NCI-H2196 (cell line): Measurements from ENCODE around the gene EXD2.

ENCODE experiments used
- DNase-seq: peaks from one replicate; lab custom pipeline; 2025; ENCODE audit not compliant: unreplicated experiment; lab: John Stamatoyannopoulos, UW

EXD2 gene

DNA sequence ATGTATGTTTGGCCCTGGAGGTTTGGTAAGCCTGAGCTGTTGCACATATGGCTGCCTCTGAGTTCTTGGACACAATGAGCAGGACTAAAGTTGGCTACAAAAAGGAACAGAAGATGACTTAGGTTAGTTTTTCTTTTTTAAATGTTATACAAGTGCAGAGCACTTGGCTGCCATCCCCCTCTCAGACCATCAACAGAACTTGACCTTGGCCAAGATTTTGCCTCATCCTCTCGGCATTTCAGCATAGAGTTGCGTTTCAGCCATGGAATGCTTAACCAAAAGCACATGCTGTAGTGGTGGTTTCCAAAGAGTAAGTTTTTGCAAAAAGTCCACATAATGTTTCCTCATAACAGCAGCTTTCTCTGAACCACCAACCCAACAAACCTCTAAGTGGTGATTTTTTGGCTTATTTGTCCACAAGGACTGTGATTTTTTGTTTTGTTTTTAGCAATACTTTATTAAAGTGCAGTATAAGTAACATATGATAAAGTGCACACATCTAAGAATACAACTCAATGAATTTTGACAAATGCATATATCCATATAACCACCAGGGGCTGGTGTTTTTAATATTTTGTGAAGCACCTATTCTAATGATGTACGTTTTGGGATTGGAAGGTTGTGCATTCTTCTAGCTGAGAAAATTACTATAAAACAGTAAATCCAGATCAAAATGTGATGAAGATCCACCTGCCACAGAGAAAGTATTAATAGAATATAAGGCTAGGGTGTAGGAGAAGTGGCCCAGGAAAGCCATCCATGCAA lies 56.6 kb downstream of the EXD2 start:
- no peak for DNase-seq

DNA sequence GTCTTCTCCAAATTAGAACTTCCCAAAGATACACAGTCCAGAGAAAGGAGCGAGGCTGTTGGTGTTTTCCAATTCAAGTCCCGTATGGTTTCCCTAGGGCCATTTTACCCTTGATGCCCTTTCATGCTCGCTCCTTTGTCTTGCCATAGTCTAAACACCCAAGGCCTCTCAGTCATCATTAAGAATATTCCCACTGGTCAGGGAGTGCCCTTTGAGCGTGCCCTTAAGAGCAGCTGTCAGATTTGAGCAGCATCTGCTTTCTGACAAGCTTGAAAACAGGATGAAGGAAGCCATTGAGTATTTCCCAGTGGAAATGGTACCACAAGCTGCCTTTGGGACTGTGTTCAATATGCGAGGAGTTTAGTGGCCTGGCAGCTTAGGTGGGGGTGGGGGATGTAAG lies 58.3 kb downstream of the EXD2 start:
- DNase-seq = no peak

DNA sequence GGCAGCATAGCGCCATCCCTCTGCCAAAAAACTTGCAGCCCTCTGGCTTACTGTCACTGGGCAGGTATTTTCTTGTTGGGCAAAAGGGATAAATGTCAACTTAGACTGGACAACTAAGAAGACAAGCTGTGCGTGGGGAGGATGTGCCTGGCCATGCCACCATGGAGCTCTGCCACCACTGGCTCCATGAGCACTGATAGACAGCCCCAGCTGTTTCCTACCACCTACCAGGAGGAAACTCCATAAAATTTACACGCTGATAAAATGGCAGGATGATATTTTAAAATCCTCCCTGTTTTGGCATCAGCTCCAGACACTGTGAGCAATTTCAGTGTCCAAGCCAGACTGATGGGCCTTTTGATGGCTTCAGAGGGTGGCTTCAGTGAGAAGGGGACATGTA lies 61.6 kb downstream of the EXD2 start:
- no peak for DNase-seq

DNA sequence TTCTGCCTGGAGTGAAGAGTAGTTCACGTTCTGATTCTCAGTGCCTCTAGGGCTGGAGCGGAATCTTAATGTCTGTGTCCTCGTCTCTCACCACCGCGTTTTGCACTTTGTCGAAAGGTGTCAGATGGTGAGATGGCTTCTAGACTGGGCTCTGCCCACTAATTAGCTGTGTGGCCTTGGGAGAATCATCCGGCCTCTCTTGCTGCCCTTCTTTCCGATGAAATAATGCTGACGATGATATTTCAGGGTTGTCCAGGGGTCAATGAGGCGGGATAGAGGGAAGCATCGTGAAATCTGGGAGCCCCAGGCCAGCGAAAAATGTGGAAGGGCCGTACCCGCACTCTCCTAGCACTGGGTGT lies 67.8 kb downstream of the EXD2 start:
- no peak for DNase-seq

DNA sequence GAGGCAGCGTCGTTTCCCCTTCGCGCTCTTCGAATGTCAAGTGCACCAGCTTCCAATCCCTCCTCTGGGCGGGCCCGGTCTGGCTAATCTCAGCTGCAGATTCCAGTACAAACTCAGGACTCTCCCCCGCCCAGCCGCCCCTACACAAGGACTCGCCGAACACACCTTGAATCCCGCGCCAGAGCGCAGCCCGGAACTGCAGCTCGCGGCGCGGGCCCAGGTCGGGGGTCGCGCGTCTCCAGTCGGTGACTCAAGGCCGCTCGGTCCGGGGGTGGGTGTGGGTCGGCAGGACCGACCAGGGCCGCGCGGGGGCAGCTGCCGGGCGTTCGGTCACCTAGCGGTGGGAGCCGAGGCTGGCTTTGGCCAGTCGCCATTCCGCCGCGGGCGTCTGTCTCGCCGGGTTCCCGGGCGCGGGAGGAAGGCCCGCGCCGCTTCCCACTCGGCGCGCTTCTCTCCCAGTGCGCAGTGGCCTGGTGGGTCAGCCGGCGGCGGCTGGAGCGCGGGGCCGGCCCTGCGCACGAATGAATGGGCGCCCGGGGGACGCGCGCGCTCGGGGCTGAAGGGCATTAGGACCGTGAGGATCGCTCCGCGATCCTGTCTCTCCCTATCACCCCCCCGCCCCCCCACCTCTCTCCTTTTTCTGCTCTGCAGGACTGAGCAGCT lies 68.4 kb downstream of the EXD2 start, which contains the start of gene GALNT16:
GALNT16 (plus strand) TSS at position 632 of the 663 bp plus-strand sequence. CDS start 133 bp downstream, outside the sequence.
- DNase-seq = peak; percentile 51

DNA sequence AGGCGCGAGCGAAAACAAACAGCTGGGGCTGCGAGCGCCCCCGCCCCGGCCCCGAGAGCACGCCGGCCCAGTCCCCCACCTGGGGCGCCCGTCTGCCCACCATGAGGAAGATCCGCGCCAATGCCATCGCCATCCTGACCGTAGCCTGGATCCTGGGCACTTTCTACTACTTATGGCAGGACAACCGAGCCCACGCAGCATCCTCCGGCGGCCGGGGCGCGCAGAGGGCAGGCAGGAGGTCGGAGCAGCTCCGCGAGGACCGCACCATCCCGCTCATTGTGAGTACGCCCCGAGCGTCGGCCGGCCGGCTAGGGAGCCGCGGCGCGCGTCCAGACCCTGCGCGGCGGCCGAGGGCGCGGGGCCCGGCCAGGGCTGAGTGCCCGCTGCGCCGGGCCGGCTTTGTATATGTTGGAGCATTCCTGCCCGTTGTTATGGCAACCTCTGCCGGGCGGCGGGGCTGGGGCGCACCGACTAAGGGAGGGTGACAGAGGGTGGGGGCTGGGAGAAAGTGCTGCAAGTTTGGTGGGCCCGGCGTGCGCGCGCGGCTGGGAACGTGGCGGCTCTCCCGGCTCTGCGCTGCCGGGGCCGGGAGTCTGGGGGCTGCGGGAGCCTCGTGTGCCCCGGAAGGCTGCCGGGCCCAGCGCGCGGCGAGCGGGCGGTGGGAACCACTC lies 69.0 kb downstream of the EXD2 start:
- DNase-seq = peak; percentile 36

DNA sequence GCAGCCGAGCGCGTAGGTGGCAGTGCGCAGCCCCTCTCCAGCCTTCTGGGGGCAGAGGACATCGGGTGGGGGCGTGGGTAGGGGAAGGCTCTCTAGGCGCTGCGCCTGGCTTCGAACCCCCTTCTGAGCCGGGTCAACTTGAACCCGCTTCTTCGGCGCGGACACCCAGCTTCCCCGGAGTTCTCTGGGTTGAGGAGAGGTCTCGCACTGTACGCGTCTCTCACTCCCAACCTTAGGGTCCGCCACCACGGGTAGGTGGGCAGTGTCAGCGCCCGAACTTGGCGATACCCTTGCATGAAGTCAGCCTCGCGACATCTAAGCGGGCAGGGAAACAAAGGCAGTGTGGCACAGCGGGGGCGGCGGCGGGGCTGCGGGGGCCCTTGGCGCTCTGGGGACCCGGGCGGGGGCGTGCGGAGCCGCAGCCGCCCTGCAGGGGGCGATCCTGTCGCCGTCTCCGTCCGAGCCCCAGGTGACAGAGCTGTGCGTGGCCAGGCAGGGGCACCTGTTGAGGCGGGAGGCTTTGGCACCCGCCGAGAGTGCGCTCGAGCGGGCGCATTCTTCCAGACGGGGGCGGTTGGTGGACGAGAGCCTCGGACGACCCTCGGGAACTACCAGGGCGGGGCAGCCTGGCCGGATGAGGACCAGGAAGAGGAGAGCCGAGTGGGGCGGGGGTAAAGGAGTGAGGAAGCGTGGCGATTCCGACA lies 69.7 kb downstream of the EXD2 start:
- peak; percentile 43 for DNase-seq

DNA sequence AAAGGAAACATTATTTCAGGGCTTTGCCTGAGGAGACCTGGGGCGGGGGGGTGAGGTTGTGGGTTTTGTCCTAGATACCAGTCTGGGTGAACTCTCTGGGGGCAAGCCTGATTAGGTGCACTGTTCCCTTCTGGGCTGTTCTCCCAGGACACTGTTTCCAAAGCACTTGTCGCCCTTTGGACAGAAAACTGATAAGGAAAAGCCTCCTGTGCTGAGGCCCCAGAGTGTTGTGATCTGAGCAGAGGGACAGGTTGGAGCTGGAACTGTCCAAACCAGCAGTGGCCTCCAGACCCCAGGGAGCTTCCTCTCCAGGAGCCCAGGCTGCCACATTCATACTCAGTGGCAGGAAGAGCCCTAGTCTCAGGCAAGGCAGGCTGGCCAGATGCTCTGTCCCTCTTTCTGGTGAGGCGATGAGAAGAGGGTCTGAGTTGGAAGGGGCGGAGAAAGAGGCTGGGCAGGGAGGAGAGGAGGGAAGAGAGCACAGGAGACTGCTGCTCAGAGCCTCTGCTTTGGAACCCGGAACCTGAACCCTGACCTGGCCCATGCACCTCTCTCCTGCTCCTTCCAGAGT lies 70.5 kb downstream of the EXD2 start:
- DNase-seq = no peak

DNA sequence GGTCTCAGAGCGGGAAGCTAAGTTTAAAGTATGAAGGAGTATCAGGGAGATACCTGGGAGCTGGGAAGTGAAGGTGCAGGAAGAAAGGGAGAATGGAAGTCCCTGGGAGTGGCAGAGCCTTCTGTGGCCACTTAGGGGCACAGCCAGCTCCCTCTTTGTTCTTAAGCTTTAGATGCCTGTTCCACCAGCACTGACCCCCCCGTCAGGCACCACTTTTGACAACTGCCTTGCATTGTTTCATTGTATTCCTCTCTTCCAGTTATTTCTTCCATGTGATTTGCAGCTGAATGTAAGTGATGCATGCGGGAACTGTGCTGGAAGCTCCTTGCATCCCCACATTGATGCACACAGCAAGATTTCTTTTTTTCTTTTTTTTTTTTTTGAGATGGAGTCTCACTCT lies 71.2 kb downstream of the EXD2 start:
- DNase-seq = no peak

DNA sequence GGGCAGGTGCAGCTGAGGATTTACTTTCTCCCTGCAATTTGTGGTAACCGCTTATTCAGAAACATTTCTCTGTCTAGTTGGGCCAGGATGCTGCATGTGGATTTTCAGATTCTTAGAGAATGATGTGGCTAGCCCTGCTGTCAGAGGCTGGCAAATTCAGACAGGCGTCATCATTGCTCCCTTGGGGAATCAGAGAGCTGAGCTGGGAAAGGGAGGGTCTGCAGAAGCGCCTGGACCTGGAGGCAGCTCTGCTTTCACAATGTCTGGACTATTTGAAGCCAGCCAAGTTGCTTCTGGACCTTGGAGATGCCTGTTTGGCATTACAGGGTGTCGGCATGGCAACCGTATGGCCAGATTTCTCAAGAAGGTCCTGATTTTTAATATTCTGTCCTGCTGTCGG lies 72.1 kb downstream of the EXD2 start:
- no peak for DNase-seq

DNA sequence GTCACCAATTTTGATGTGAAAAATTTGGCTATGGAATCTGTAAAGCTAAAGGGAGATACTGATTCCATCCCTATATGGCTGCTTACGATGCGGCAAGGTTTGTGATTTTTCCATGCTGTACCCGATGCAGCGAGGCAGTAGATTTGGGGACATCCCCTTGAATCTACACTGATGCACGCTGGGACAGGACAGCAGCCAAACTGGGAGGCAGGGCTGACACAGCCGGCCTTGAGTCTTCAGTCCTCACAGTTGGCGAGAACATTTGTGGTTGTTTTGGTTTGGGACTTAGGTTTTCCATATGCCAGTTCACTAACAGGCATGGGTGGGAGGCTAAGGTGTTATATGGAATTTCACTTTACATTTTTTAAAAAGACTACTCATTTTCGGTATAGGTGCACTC lies 72.5 kb downstream of the EXD2 start:
- DNase-seq = no peak

DNA sequence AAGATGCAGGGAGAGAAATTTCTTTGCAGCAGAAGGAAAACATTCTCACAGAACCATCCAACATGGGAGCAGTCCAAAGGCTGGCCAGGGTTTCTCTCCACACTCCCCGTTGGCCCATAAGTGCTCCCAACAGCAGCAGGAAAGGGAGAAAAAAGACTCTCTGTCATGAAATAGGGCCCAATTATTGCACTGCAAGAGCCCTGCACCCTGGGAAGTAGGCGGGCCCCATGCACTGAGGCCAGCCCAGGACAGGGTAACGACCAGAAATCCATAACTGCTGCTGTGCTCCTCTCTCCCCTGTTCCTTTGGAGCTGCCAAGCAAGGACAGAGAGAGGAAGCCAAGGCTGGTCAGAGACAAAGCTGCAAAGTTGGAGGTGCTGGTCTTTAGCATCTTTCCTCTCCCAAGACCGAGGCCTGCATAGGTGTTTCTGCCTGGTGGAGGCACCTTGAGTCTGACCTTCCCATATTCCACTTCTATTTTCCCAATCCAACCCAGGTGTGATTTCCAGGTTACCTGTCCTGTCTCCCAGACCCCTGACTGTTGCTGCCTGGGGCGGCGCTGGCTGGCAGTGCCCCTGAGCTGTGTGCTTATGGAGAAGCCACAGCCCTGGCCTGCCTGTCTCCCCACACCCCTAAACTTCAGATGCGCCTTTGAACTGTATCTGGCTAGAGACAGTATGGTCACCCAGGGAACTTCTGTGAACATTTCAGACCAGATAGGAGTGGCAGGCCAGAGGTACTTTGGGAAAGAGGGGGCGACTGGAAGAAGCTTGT lies 75.5 kb downstream of the EXD2 start:
- DNase-seq = no peak

DNA sequence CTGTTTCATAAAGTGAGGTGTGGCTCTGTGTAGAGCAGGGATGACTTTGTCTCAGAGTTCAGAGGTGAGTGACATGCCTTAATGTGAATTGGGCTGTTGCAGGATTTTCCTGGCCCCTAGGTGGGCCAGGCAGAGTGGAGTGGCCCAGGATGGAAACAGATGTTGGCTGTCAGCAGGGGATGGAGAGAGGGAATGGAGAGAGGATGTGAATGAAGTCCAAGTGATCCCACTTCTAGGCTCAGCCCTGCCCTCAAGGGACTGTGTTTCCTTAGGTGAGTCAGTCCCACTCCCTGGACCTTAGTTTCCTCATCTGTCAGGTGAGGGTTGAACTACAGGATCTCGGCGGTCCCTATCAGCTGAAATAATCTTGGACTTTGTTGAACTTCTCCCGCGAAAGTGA lies 76.2 kb downstream of the EXD2 start:
- DNase-seq = no peak

DNA sequence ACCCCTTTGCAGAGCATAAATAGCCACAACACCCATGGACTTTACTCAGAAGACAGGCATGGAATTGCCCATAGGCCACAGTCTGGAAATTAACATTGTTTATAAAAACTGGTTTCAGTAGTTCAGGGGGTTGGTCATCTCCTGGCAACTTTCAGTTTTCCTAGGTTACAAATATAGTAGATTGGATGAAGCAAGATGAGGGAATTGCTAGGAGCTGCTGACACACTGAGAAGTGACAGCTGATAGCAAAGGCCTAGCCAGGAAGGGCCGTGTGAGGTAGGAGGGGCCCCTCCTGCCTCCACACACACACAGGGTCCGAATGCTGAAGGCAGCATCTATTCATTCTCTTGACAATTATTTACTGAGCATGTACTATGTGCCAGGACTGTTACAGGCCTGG lies 76.9 kb downstream of the EXD2 start:
- no peak for DNase-seq

DNA sequence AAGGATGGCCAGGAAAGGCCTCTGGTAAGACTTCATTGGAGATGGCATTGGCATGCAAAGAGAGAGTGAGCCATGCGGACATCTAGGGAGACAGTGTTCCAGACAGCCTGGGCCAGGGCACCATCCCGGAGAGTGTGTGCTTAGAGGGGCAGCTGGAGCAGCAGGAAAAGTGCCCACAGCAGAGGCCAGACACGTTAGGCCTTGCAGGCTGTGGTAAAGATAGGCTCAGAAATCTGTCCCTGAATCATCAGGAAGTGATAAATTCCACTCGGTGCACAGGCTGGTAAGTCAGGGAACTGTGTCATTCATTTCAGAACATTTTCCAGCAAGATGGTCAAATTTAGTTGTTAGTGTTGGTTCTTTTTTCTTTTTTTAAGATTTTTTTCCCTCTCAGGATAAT lies 77.5 kb downstream of the EXD2 start:
- DNase-seq = no peak

DNA sequence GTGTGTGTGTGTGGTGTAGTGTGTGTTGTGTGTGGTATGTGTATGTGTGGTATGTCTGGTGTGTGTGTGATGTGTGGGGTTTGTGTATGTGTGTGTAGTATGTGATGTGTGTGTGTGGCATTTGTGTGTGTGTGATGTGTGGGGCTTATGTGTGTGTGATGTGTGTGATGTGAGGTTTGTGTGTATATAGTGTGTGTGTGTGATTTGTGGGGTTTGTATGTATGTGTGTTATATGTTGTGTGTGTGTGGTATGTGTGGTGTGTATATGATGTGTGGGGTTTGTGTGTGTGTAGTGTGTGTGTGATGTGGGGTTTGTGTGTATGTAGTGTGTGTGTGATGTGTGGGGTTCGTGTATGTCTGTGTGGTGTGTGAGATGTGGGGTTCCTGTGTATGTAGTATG lies 78.1 kb downstream of the EXD2 start:
- DNase-seq = no peak

DNA sequence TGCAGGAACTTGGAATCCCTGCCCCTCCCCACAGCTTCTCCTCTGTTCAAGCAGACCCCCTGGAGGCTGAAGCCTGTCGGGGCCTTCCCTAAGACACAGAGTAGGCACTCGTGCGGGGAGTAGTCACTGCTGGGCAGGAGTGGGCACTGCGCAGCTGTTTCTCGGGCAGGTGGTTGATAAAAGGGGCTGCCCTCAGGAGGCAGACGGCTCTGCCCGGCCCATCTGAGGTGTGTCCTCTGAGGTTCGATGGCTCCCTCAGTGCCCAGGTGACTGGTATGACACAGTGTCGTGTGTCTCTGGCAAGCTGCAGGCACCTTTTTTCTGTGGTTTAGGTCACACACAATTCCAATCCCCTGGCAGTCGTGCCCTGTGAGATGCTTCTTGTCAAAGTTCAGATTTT lies 78.8 kb downstream of the EXD2 start:
- no peak for DNase-seq

DNA sequence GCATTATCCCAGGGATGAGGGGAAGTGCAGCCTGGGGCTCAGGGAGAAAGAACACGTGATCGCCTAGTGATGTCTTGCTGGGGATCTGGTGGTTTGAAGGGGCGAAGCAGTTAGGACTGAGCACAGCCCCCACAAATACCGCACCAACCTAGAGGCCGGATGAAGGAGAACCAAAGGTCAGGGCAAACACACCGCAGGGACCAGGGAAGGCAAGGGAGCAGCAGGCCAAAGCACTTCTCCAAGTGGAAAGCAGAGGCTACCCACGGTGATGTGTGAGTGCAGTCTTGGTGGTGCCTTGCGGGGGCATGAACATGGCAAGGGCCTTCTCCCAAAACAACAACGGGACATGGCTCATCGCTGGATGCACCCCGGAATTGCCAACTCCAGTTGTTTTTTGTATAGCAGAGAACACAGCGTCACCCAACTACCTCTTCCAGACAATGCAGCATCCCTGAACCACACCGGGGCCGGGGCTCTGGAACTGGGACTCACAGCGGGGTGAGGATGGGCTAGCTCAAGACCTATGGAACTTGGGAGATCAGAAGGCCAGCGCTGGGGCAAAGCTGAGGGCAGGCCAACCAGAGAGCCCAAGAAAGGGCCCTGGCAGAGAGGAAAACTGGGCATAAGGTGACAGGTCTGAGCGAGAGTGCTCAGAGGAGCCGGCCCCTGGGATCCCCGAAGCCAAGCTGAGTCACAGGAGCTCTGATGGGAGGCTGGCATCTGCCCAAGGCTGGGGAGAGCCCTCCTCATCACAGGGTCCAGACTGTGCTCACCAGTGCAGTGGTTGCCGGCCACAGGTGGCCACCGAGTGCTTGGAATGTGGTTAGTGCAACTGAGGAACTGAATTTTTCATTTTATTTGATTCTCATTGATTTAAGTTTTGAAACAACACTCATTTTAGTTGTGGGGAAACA lies 79.8 kb downstream of the EXD2 start:
- no peak for DNase-seq

DNA sequence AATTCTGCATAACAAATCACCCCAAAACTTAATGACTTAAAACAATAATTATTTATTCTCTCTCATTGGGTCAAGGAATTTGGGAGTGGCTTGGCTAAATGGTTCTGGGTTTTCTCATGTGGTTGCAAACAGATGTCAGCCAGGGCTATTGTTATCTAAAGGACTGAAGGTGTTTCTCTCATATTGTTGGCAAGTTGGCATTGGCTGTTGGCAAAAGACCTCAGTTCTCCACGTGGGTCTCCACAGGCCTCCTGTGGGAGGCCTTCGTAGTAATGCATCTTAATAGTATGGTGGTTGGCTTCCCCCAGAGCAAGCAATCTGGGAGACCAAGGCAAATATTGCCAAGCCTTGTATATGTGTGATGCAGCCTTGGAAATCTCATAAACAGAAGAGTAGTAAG lies 83.0 kb downstream of the EXD2 start:
- DNase-seq = no peak

DNA sequence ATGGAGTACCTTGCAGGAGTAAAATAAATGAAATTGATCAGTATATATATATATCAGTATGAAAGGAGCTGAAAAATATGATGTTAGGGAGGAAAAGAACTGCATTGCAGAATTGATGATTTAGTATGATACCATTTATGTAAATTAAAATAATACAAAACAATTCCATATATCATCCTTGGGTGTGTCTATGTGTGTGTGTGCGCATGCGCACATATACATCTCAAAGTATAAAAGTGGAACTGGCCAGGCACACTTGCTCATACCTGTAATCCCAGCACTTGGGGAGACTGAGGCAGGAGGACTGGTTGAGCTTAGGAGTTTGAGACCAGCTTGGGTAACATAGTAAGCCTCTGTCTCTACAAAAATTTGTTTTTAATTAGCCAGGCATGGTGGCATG lies 84.0 kb downstream of the EXD2 start:
- DNase-seq = no peak
